Neural cell (in vitro differentiated cells): Measurements from ENCODE around the gene FER1L5.
"Not testable (repeated sequence)": the region's sequence is repeated elsewhere in the genome, so short reads cannot be mapped to it uniquely, and the experiment has no call there.

ENCODE experiments used
- EZH2 ChIP-seq: fragments of 200-600, 300-800 bp; shearing (Covaris generic), sonication (generic); IDR thresholded peaks from 2 replicates; pipeline ENCODE4 v1.6.1; 2014; ENCODE audit warnings: antibody characterized with exemption, low read length, borderline replicate concordance, mild to moderate bottlenecking; ENCODE audit not compliant: insufficient read depth, poor library complexity, severe bottlenecking
- POLR2AphosphoS5 ChIP-seq: IDR thresholded peaks from 2 replicates; pipeline ENCODE4 v1.6.1; 2012
- RAD21 ChIP-seq: fragments of 450-650 bp; conservative IDR thresholded peaks from 2 replicates; pipeline ENCODE4 v1.6.1; 2014; ENCODE audit warnings: antibody characterized with exemption, mild to moderate bottlenecking, moderate library complexity
- SMC3 ChIP-seq: fragments of 450-650 bp; conservative IDR thresholded peaks from 2 replicates; pipeline ENCODE4 v1.6.1; 2014; ENCODE audit warnings: antibody characterized with exemption, mild to moderate bottlenecking, moderate library complexity; ENCODE audit not compliant: poor library complexity
- TF ChIP-seq, protein P1 (sequence below): fragments of 450-650 bp; IDR thresholded peaks from 2 replicates; pipeline ENCODE4 v1.5.1; 2014; ENCODE audit warnings: antibody characterized with exemption, mild to moderate bottlenecking, moderate library complexity; ENCODE audit not compliant: poor library complexity, severe bottlenecking
- TF ChIP-seq, protein P2 (sequence below): IDR thresholded peaks from 2 replicates; pipeline ENCODE4 v1.6.1; 2012; ENCODE audit warnings: borderline replicate concordance

DNA sequence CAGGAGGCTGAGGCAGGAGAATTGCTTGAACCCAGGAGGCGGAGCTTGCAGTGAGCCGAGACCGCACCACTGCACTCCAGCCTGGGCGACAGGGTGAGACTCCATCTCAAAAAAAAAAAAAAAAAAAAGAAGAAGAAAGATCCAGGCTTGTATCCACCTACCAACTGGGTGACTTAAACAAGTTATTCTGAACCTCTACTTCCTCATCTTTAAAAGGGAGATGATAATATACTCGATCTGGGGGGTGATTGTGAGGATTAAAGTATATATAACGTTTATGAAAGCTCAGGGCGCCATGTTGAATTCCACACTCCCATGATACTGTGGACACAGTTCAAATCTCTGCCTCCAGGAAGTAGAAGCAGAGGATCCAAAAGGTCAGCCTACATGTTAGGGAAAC is 12.2 kb downstream of the FER1L5 start:
- TF ChIP-seq SMC3, POLR2AphosphoS5, EZH2, RAD21: not testable (repeated sequence)
- TF ChIP-seq, protein P1, sequence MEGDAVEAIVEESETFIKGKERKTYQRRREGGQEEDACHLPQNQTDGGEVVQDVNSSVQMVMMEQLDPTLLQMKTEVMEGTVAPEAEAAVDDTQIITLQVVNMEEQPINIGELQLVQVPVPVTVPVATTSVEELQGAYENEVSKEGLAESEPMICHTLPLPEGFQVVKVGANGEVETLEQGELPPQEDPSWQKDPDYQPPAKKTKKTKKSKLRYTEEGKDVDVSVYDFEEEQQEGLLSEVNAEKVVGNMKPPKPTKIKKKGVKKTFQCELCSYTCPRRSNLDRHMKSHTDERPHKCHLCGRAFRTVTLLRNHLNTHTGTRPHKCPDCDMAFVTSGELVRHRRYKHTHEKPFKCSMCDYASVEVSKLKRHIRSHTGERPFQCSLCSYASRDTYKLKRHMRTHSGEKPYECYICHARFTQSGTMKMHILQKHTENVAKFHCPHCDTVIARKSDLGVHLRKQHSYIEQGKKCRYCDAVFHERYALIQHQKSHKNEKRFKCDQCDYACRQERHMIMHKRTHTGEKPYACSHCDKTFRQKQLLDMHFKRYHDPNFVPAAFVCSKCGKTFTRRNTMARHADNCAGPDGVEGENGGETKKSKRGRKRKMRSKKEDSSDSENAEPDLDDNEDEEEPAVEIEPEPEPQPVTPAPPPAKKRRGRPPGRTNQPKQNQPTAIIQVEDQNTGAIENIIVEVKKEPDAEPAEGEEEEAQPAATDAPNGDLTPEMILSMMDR = not testable (repeated sequence)
- TF ChIP-seq, protein P2, sequence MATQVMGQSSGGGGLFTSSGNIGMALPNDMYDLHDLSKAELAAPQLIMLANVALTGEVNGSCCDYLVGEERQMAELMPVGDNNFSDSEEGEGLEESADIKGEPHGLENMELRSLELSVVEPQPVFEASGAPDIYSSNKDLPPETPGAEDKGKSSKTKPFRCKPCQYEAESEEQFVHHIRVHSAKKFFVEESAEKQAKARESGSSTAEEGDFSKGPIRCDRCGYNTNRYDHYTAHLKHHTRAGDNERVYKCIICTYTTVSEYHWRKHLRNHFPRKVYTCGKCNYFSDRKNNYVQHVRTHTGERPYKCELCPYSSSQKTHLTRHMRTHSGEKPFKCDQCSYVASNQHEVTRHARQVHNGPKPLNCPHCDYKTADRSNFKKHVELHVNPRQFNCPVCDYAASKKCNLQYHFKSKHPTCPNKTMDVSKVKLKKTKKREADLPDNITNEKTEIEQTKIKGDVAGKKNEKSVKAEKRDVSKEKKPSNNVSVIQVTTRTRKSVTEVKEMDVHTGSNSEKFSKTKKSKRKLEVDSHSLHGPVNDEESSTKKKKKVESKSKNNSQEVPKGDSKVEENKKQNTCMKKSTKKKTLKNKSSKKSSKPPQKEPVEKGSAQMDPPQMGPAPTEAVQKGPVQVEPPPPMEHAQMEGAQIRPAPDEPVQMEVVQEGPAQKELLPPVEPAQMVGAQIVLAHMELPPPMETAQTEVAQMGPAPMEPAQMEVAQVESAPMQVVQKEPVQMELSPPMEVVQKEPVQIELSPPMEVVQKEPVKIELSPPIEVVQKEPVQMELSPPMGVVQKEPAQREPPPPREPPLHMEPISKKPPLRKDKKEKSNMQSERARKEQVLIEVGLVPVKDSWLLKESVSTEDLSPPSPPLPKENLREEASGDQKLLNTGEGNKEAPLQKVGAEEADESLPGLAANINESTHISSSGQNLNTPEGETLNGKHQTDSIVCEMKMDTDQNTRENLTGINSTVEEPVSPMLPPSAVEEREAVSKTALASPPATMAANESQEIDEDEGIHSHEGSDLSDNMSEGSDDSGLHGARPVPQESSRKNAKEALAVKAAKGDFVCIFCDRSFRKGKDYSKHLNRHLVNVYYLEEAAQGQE = not testable (repeated sequence)
